Activated naive CD4-positive, alpha-beta T cell treated with Interleukin-2 at 50 U/mL for 16 hours (primary cell): ENCODE results near the gene C1orf167.
"Not testable (repeated sequence)": the region's sequence is repeated elsewhere in the genome, so short reads cannot be mapped to it uniquely, and the experiment has no call there.

Experiments
- DNase-seq: peaks from one replicate; pipeline ENCODE4 v3.0.0-alpha.2; 2020

The C1orf167 gene

GRCh38 chr1:11803924-11804665 is 42.1 kb downstream of the C1orf167 start:
- DNase-seq = not testable (repeated sequence)

- peak; percentile 29 for DNase-seq
Observed at GRCh38 chr1:11804666-11805421, 42.9 kb downstream of the C1orf167 start.

- peak; percentile 99 for DNase-seq
Observed at GRCh38 chr1:11805422-11806306, 43.7 kb downstream of the C1orf167 start, which contains the start of the genes CLCN6 and MTHFR. Gene CLCN6 (plus strand): TSS chr1:11806191. CDS start chr1:11806263, 72 bp downstream. Gene MTHFR (minus strand): TSS chr1:11805964. CDS start chr1:11803116, 2,848 bp downstream.

DNA sequence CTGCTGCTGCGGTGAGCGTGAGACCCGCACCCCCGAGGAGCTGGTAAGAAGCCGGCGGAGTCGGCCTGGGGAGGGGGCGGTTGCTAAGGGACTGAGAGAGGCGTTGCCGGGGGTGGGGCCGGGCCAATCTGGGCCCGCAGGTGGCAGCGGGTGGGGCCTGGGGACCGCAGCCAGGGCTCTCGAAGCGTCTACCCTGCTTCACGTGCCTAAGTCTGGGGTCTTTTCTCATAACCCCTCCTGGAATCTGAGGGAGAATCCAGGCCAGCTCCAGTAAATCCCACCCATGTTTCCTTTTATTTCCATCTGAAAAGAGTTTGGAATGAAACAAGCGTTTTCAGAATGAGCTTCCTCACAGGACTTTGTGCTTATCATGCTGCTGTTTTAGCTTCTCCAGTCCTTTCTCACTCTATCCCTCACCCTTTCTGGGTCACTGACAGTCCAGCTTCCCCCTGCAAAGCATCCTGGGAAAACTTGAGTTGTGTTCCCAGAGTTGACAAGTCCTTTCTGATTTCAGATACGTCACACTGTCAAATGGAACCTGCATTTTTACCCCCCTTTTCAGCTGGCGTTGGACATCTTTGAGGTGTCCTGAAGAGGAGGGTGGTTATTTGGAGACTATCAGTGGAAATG is 44.4 kb downstream of the C1orf167 start:
- DNase-seq = no peak

- no peak for DNase-seq
Observed at GRCh38 chr1:11807133-11807532, 45.1 kb downstream of the C1orf167 start.

- DNase-seq = no peak
Observed at GRCh38 chr1:11813021-11813420, 51.0 kb downstream of the C1orf167 start.

GRCh38 chr1:11817192-11817591 is 55.2 kb downstream of the C1orf167 start:
- no peak for DNase-seq

- no peak for DNase-seq
Observed at GRCh38 chr1:11822091-11822490, 60.1 kb downstream of the C1orf167 start.

DNA sequence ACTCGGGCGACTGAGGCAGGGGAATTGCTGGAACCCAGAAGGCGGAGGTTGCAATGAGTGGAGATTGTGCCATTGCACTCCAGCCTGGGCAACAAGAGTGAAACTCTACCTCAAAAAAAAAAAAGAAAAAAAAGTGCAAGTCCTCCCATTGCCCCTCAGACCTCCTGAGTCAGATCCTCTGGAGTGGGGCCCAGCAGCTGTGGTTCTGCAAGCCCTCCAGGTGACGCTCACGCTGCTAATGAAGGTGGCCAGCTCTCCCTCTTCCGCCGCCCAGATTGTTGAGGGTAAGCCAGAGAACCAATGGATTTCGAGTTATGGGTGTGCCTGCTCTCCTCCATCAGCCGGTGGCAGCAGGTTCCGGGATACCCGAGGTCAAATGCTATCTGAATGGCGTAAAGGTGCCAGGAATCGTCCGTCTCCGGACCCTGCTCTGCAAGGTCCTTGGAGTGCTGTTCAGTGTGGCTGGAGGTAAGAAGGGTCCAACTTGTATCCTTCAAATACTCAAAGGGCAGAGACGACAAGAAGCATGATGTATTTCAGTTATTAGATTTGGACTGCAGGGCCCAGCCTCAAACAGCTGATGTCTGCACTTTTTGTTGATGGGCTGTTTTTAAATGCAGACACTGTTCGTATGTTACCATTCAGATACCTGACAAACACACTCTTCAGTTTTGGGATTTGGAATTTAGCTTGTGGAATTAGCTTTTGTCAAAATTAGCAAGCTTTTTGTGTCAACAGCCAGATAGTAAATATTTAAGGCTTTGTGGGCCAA is 61.6 kb downstream of the C1orf167 start:
- no peak for DNase-seq

GRCh38 chr1:11825131-11825530 is 63.1 kb downstream of the C1orf167 start:
- DNase-seq = no peak

DNA sequence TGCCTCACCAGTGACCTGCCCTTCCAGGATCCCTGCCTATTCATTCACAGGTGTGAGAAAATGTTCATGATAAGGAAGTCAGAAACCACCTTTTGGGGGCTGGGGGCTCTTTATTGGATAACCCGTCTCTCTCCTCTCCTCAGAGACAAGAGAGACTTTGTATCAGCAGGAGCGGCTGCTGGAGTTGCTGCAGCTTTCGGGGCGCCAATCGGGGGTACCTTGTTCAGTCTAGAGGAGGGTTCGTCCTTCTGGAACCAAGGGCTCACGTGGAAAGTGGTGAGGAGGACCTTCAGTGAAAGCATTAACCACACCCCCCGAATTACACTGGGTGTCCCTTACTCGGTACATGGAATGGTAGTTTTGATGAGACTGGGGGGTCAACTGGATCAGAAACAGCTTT is 65.0 kb downstream of the C1orf167 start:
- DNase-seq = no peak

DNA sequence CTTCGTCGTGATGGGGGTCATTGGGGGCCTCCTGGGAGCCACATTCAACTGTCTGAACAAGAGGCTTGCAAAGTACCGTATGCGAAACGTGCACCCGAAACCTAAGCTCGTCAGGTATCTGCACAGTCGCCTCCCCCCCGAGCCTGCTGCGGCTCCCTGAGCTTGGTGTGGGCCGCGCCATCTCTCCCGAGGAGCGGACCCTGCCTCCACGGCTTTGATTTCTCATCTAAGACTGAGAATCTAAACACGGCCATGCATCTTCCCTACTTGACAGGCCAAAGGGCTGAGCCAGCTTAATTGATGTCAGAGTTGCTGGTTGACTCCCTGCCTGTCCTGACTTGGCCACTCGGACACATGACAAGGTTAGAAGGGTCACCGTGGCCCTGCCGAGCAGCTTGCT is 66.5 kb downstream of the C1orf167 start:
- no peak for DNase-seq

DNA sequence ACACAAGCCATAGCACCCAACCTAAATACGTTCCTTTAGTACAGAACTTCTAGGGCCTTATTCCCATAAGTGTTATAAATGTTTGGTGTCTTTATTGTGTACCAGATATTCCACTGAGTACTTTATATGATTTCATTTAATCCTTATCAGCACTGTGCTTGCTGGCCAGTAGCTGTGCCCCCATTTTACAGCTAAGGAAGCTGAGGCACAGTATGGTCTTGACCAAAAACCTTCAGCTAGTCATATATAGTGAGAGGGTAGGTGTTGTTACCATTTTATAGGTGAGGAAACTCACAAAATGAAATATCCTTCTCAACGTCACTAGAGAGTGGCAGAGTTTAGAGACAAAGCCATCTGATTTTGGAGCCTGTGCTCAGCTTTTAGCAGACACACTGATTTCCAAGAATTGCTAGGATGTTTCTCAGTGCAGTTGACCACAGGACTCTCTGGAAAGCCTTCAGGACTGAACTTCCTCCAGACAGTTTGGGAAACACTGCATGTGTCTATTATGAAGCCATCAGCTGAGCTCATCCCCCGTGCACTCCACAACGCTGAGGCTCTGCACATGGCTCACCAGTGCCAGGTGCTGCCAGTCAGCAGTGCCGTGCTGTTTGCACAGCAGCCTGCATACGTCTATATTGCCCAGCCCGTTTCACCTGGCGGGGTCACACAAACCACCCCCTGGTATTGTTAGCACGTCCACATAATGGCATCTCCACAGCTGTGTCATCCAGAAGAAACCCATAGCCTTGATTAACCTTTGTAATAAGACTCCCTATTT is 70.1 kb downstream of the C1orf167 start:
- no peak for DNase-seq

- no peak for DNase-seq
Observed at GRCh38 chr1:11833497-11833896, 71.5 kb downstream of the C1orf167 start.

- no peak for DNase-seq
Observed at GRCh38 chr1:11833900-11834299, 71.9 kb downstream of the C1orf167 start.

DNA sequence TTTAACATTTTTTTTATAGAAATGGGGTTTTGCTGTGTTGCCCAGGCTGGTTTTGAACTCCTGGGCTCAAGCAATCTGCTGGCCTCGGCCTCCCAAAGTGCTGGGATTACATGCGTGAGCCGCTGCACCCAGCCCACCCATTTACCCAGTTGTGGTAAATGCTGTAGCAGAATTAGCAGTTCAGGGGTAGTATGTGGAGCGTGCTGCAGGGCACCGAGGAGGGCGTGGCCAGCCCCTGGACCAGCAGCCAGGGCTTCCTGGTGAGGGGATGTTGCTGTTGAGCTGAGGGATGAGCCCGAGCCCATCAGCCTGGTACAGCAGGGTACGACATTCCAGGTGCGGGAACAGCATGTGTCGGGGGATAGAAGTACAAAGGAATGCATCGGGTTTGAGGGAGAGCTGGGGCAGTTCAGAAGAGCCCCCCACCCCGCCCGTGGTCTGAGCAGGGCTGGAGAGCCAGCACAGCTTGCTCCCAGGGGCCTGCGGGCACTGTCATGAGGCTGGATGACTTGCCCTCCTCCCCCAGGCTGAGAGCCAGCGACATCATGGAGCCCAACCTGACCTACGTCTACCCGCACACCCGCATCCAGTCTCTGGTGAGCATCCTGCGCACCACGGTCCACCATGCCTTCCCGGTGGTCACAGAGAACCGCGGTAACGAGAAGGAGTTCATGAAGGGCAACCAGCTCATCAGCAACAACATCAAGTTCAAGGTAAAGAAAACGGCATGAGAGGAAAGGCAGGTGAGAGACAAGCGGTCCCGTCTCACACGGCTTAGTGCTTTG is 73.6 kb downstream of the C1orf167 start:
- DNase-seq = no peak

DNA sequence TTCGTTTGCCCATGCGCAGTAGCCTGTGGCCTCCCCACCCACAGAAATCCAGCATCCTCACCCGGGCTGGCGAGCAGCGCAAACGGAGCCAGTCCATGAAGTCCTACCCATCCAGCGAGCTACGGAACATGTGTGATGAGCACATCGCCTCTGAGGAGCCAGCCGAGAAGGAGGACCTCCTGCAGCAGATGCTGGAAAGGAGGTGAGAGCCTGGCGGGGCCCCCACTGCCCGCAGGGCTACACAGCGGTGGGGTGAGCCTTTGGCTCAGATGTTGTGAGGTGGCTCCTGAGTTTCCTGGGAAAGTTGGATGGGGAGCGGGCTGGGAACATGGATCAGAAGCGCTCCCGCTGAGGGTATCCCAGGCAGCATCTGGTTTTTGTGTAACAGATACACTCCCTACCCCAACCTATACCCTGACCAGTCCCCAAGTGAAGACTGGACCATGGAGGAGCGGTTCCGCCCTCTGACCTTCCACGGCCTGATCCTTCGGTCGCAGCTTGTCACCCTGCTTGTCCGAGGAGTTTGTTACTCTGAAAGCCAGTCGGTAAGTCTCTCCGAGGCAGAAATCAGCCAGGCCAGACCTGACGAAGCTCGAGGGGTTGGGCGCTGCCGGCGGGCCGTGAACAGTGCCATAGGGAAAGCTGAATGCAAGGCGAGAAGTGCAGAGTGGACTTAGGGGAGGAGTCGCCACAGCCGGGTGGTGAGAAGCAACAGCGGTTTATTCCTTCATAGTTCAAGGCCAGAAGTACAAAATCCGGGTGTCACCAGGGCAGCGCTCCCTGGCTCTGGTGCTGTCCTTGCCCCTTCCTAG is 75.2 kb downstream of the C1orf167 start:
- no peak for DNase-seq

GRCh38 chr1:11837767-11838348 is 75.9 kb downstream of the C1orf167 start:
- DNase-seq = no peak
